Body of pancreas (tissue), 4 donors: ENCODE results near the gene EGLN1.

Experiments
- POLR2A ChIP-seq, 3 donors: fragments of 450-650 bp; IDR thresholded peaks; one replicate each; pipeline ENCODE4 v1.6.1; 2016; ENCODE audit warnings: antibody characterized with exemption in 3 of 3, mild to moderate bottlenecking in 2 of 3
- TF ChIP-seq, protein P1 (sequence below), 7 experiments: fragments of 450-650 bp in 4 of 7; fragments of 200-600 bp in 3 of 7; sonication (generic) in 3 of 7; IDR thresholded peaks; one replicate each; pipeline ENCODE4 v1.5.1; 2016 to 2019; ENCODE audit warnings: antibody characterized with exemption in 7 of 7

DNA sequence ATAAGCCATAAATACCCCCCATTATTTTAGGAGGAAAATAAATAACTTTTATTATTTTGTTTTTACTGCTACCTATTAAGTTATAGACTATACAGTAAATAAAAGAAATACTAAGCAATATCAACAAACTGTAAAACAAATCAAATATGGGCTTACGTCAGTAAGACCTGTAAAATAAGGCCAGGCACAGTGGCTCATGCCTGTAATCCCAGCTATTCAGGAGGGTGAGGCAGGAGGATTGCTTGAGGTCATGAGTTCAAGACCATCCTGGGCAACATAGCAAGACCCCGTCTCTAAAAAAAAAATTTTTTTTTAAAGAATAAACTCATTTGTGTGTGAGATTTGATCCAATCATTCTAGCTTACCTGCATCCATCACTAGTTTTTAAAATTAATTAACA, 17.8 kb downstream of the EGLN1 start:
- TF ChIP-seq POLR2A (IDR thresholded peaks at IDR 0.05) = no peak
- TF ChIP-seq, protein P1, sequence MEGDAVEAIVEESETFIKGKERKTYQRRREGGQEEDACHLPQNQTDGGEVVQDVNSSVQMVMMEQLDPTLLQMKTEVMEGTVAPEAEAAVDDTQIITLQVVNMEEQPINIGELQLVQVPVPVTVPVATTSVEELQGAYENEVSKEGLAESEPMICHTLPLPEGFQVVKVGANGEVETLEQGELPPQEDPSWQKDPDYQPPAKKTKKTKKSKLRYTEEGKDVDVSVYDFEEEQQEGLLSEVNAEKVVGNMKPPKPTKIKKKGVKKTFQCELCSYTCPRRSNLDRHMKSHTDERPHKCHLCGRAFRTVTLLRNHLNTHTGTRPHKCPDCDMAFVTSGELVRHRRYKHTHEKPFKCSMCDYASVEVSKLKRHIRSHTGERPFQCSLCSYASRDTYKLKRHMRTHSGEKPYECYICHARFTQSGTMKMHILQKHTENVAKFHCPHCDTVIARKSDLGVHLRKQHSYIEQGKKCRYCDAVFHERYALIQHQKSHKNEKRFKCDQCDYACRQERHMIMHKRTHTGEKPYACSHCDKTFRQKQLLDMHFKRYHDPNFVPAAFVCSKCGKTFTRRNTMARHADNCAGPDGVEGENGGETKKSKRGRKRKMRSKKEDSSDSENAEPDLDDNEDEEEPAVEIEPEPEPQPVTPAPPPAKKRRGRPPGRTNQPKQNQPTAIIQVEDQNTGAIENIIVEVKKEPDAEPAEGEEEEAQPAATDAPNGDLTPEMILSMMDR (IDR thresholded peaks at IDR 0.05) = no peak
